HepG2 (cell line): ENCODE data around the gene BRCA1. TPM values are rescaled to one million over a fixed set of nuclear protein-coding genes. Genes with fewer than 3 reads are reported as not detected.

Source experiments
- AGO2 ChIP-seq: fragments of 200-400 bp; formaldehyde crosslinking; optimal IDR thresholded peaks from 2 replicates; pipeline ENCODE3; 2017; ENCODE audit warnings: mild to moderate bottlenecking, low read depth, low read length, moderate library complexity
- ARHGAP35 ChIP-seq: sonication (generic); formaldehyde crosslinking; IDR thresholded peaks from 2 replicates; pipeline ENCODE4 v1.9.0; 2022; ENCODE audit warnings: mild to moderate bottlenecking, inconsistent platforms, moderate library complexity, missing genetic modification reagents, borderline replicate concordance
- NR2C2 ChIP-seq: sonication (generic); formaldehyde crosslinking; IDR thresholded peaks from 2 replicates; pipeline ENCODE4 v1.4.0; 2020; ENCODE audit warnings: missing genetic modification reagents, mild to moderate bottlenecking, moderate library complexity, borderline replicate concordance
- REPIN1 ChIP-seq: sonication (generic); formaldehyde crosslinking; IDR thresholded peaks from 2 replicates; pipeline ENCODE4 v1.8.0; 2022; ENCODE audit warnings: missing genetic modification reagents, low read depth, mild to moderate bottlenecking, borderline replicate concordance
- SALL2 ChIP-seq: sonication (generic); formaldehyde crosslinking; IDR thresholded peaks from 2 replicates; pipeline ENCODE4 v1.8.1; 2023; ENCODE audit warnings: mild to moderate bottlenecking, missing genetic modification reagents, inconsistent platforms
- SMAD1 ChIP-seq: sonication (generic); formaldehyde crosslinking; IDR thresholded peaks from 2 replicates; pipeline ENCODE4 v1.4.0; 2020; ENCODE audit warnings: missing genetic modification reagents, low read depth, mild to moderate bottlenecking, borderline replicate concordance
- TP53 ChIP-seq: sonication (generic); formaldehyde crosslinking; conservative IDR thresholded peaks from 2 replicates; pipeline ENCODE4 v1.4.0; 2020; ENCODE audit warnings: missing genetic modification reagents
- ZNF432 ChIP-seq: sonication (generic); formaldehyde crosslinking; IDR thresholded peaks from 2 replicates; pipeline ENCODE4 v1.5.0; 2020; ENCODE audit warnings: missing genetic modification reagents, mild to moderate bottlenecking, borderline replicate concordance
- ZNF547 ChIP-seq: sonication (generic); formaldehyde crosslinking; IDR thresholded peaks from 2 replicates; pipeline ENCODE4 v1.5.1; 2020; ENCODE audit warnings: mild to moderate bottlenecking, missing genetic modification reagents
- ZNF549 ChIP-seq: sonication (generic); formaldehyde crosslinking; IDR thresholded peaks from 2 replicates; pipeline ENCODE4 v1.5.0; 2020; ENCODE audit warnings: missing genetic modification reagents
- polyA plus RNA-seq, 8 experiments: library from polyadenylated mRNA; depleted of rRNA in 3 of 8; stranded (reverse) in 7 of 8; unstranded in 1 of 8; fragments of >200 nt; fragmentation: Illumina TruSeq in 4 of 8; extraction: Trizol in 4 of 8; gene quantifications; 2 replicates each; pipeline versions ENCODE4 v1.2.1 to v1.2.3, GENCODE V29; 2011 to 2016; ENCODE audit warnings: low read depth in 4 of 8, missing spikeins in 1 of 8, mixed read lengths in 1 of 8; ENCODE audit not compliant: insufficient read depth in 1 of 8
- total RNA-seq, 5 experiments: library from RNA; depleted of rRNA; stranded (reverse); fragments of >200 nt; fragmentation: Illumina TruSeq; extraction: Trizol; gene quantifications; 2 replicates each; pipeline ENCODE4 v1.2.3, GENCODE V29; 2016; ENCODE audit warnings: low read depth in 1 of 5
- TF ChIP-seq, protein P1 (sequence below): sonication (generic); formaldehyde crosslinking; IDR thresholded peaks from 2 replicates; pipeline ENCODE4 v1.8.0; 2022; ENCODE audit warnings: mild to moderate bottlenecking, missing genetic modification reagents

The BRCA1 gene
- total and polyA plus RNA-seq, 2 of the 13 experiments (the other 11 are each of a cell fraction or from before 2014, with no cell fraction given) = 13.3 to 37.5 TPM

DNA sequence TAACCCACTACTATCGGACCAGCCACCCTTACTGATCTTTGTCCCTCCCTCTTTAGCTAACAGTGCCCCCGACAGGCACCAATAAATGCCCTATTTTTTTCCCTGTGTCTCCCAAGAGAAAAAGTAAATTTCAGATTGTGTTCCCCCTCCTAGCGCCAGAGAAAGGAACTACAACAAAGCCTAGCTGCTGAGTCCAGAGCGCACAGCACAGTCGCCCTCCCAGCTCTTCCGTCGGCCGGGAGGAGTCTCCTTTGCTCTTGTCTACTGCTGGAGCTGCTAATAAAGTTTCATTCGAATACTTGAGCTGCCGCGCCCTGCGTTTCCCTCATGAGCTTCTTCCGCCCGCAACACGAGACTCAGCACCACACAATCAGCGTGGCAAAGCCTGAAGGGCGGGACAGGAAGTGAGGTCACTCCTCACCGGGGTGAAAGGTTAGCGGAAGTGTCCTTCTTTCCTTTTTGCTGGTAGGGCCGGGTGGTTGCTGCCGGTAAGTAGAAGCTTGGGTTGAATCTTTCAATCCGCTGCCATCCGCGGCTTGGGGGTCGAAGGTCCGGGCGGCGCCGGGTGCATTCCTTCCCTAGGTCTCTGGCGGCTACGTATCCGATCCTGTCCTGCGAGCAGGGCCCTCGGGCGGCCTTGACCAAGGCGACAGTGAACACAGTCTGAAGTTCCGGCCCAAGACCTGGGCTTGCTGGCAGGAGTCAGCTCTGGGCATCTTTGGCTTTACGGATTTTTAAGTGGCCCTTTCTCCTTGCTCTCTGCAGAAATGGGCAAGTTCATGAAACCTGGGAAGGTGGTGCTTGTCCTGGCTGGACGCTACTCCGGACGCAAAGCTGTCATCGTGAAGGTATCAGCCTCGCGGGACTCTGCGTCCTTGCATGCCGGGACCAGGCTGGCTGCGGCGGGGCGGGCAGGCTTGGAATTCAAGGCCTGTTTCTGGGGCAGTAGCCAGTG lies 126.9 kb downstream of the BRCA1 start, which contains the start of gene RPL27 (continued):
- peak; percentile 100 for TF ChIP-seq REPIN1 (CRISPR knock-in tag)
- TF ChIP-seq AGO2 = peak; percentile 94
- TF ChIP-seq NR2C2 (CRISPR knock-in tag) = peak; percentile 100
- no peak for TF ChIP-seq ZNF549
- peak; percentile 94 for TF ChIP-seq ZNF547 (CRISPR knock-in tag)
- TF ChIP-seq ARHGAP35 (CRISPR knock-in tag) = peak; percentile 78; the same call in 1 of the 2 replicates
- TF ChIP-seq SALL2 (CRISPR knock-in tag) = peak; percentile 92
- TF ChIP-seq SMAD1 (CRISPR knock-in tag) = peak; percentile 82
- TF ChIP-seq TP53 (CRISPR knock-in tag) = peak; percentile 94
- TF ChIP-seq, protein P1, sequence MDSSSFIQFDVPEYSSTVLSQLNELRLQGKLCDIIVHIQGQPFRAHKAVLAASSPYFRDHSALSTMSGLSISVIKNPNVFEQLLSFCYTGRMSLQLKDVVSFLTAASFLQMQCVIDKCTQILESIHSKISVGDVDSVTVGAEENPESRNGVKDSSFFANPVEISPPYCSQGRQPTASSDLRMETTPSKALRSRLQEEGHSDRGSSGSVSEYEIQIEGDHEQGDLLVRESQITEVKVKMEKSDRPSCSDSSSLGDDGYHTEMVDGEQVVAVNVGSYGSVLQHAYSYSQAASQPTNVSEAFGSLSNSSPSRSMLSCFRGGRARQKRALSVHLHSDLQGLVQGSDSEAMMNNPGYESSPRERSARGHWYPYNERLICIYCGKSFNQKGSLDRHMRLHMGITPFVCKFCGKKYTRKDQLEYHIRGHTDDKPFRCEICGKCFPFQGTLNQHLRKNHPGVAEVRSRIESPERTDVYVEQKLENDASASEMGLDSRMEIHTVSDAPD (CRISPR knock-in tag) = peak; percentile 89; the same call in 1 of the 2 replicates
- no peak for TF ChIP-seq ZNF432 (CRISPR knock-in tag)
